Endothelial cell of umbilical vein (primary cell): Measurements from ENCODE around the gene POLR1H. TPM values are rescaled to one million over a fixed set of nuclear protein-coding genes. Genes with fewer than 3 reads are reported as not detected.

ENCODE experiments used
- BruUV-seq: library from RNA; stranded (reverse); fragments of 400-500 nt; replicated peaks from 2 replicates; lab custom pipeline; 2021; lab: Mats Ljungman, UMichigan
- CTCF ChIA-PET: fragments of 300-600, 350-600 bp; sonication (Branson Sonifier 250); formaldehyde crosslinking; loops from one replicate; lab custom pipeline; 2021; ENCODE audit warnings: antibody characterized with exemption, inconsistent platforms; lab: Charles Lee
- POLR2A ChIA-PET: fragments of 300-600, 350-600 bp; sonication (Branson Sonifier 250); formaldehyde crosslinking; loops from one replicate; lab custom pipeline; 2021; ENCODE audit warnings: antibody characterized with exemption, inconsistent platforms; lab: Charles Lee
- DNase-seq: peaks from one replicate; pipeline ENCODE4 v3.0.0-alpha.2; 2011; ENCODE audit warnings: low read depth, low spot score
- FAIRE-seq: peaks from 2 replicates; lab custom pipeline; 2011; peaks lifted over from hg19 to GRCh38; lab: Jason Lieb, UNC
- H2AFZ ChIP-seq: 2 replicates; pipeline ENCODE4 v1.6.0; 2012; ENCODE audit warnings: low read depth, low read length, control low read depth, inconsistent platforms
- H3K27ac ChIP-seq: 2 replicates; pipeline ENCODE4 v1.5.1; 2011; ENCODE audit warnings: low read depth, mild to moderate bottlenecking, control low read depth, low read length, moderate library complexity; ENCODE audit not compliant: insufficient read depth
- H3K27me3 ChIP-seq, 2 experiments: 2 replicates each; pipeline versions ENCODE4 v1.6.0 to v1.6.1; 2011; ENCODE audit warnings: low read length in 2 of 2, mixed read lengths in 1 of 2; ENCODE audit not compliant: control insufficient read depth in 2 of 2, insufficient read depth in 2 of 2
- H3K36me3 ChIP-seq, 2 experiments: 2 replicates in 1 of 2; 3 replicates in 1 of 2; pipeline ENCODE4 v1.5.1; 2011; ENCODE audit warnings: low read length in 2 of 2, mild to moderate bottlenecking in 1 of 2, moderate library complexity in 1 of 2; ENCODE audit not compliant: control insufficient read depth in 2 of 2, insufficient read depth in 2 of 2; ENCODE audit errors: extremely low read depth in 1 of 2
- H3K4me1 ChIP-seq: 3 replicates; pipeline ENCODE4 v1.5.1; 2011; ENCODE audit warnings: mild to moderate bottlenecking, low read length; ENCODE audit not compliant: control insufficient read depth, insufficient read depth; ENCODE audit errors: extremely low read depth
- H3K4me2 ChIP-seq: 2 replicates; pipeline ENCODE4 v1.6.1; 2011; ENCODE audit warnings: low read length, control low read depth, mixed read lengths; ENCODE audit not compliant: insufficient read depth
- H3K4me3 ChIP-seq, 3 experiments: fragments of 200-600 bp in 1 of 3; sonication (generic), shearing (Covaris generic) in 1 of 3; replicated peaks in 1 of 3; 2 replicates each; pipeline ENCODE4 v1.5.1; 2011 to 2016; ENCODE audit warnings: control low read depth in 3 of 3, low read length in 3 of 3, mild to moderate bottlenecking in 2 of 3, inconsistent platforms in 1 of 3, low read depth in 1 of 3, moderate library complexity in 1 of 3; ENCODE audit not compliant: insufficient read depth in 1 of 3
- H3K79me2 ChIP-seq: 2 replicates; pipeline ENCODE4 v1.6.0; 2012; ENCODE audit warnings: low read length, inconsistent platforms; ENCODE audit not compliant: control insufficient read depth, insufficient read depth
- H3K9ac ChIP-seq: replicated peaks from 2 replicates; pipeline ENCODE3; 2011; ENCODE audit warnings: low read length, control low read depth; ENCODE audit not compliant: insufficient read depth; ENCODE audit errors: extremely low read depth
- H3K9me1 ChIP-seq: replicated peaks from 3 replicates; pipeline ENCODE4 v1.6.0; 2011; ENCODE audit warnings: mild to moderate bottlenecking, low read length; ENCODE audit not compliant: control insufficient read depth, insufficient read depth; ENCODE audit errors: extremely low read depth
- H3K9me3 ChIP-seq: replicated peaks from 2 replicates; pipeline ENCODE4 v1.5.1; 2012; ENCODE audit warnings: low read length, inconsistent platforms; ENCODE audit not compliant: control insufficient read depth, insufficient read depth
- H4K20me1 ChIP-seq: replicated peaks from 2 replicates; pipeline ENCODE3; 2011; ENCODE audit warnings: mild to moderate bottlenecking, low read length; ENCODE audit not compliant: control insufficient read depth, insufficient read depth; ENCODE audit errors: extremely low read depth
- EZH2 ChIP-seq: IDR thresholded peaks from 2 replicates; pipeline ENCODE4 v1.6.1; 2012; ENCODE audit warnings: borderline replicate concordance, low read depth, mild to moderate bottlenecking, moderate library complexity, low read length, inconsistent platforms; ENCODE audit not compliant: severe bottlenecking
- FOS ChIP-seq: IDR thresholded peaks from 2 replicates; pipeline ENCODE4 v1.6.1; 2011; ENCODE audit warnings: mild to moderate bottlenecking, low read length, moderate library complexity, borderline replicate concordance; ENCODE audit not compliant: insufficient read depth
- GATA2 ChIP-seq: IDR thresholded peaks from 2 replicates; pipeline ENCODE4 v1.7.0; 2011; ENCODE audit warnings: low read depth, mild to moderate bottlenecking, moderate library complexity, mixed read lengths, low read length; ENCODE audit not compliant: insufficient read length, insufficient read depth
- JUN ChIP-seq: IDR thresholded peaks from 2 replicates; pipeline ENCODE4 v1.6.1; 2011; ENCODE audit warnings: borderline replicate concordance, low read depth; ENCODE audit not compliant: insufficient read length, insufficient read depth
- MYC ChIP-seq: IDR thresholded peaks from one replicate; pipeline ENCODE4 v1.6.1; 2011; ENCODE audit warnings: mild to moderate bottlenecking, low read depth, low read length
- POLR2A ChIP-seq: IDR thresholded peaks from 2 replicates; pipeline ENCODE4 v1.6.1; 2012; ENCODE audit warnings: low read depth, mild to moderate bottlenecking, control low read depth, low read length
- POLR2AphosphoS5 ChIP-seq: IDR thresholded peaks from 2 replicates; pipeline ENCODE4 v1.6.1; 2012; ENCODE audit warnings: low read depth, mild to moderate bottlenecking, control low read depth, low read length, moderate library complexity; ENCODE audit not compliant: insufficient read depth
- dilution Hi-C: fragments of 300-500 bp; cut with MboI; formaldehyde crosslinking; loops from one replicate; pipeline ENCODE4 v1.15.0; 2019; ENCODE audit warnings: low sequenced_read_pairs; ENCODE audit not compliant: extremely low pct_ligation_motif_present
- intact Hi-C: fragments of 100-400 bp; cut with micrococcal nuclease; formaldehyde crosslinking; loops from one replicate; pipeline ENCODE4 v1.10.0; 2022
- polyA plus RNA-seq, 4 experiments: library from polyadenylated mRNA; depleted of rRNA in 3 of 4; stranded (reverse) in 3 of 4; unstranded in 1 of 4; fragments of >200 nt; gene quantifications; 2 replicates each; pipeline versions ENCODE4 v1.2.1 to v1.2.3, GENCODE V29; 2011 to 2012; ENCODE audit warnings: missing spikeins in 1 of 4
- total RNA-seq: library from RNA; stranded (reverse); gene quantifications from 2 replicates; pipeline ENCODE4 v1.2.3, GENCODE V29; 2021
- TF ChIP-seq, protein P1 (sequence below), 2 donors: IDR thresholded peaks; 1 replicate in 1 of 2; 2 replicates in 1 of 2; pipeline ENCODE4 v1.5.1; 2011; ENCODE audit warnings: low read length in 2 of 2, mild to moderate bottlenecking in 2 of 2, moderate library complexity in 2 of 2, control low read depth in 1 of 2, inconsistent platforms in 1 of 2, low read depth in 1 of 2; ENCODE audit not compliant: insufficient read depth in 1 of 2; ENCODE audit errors: extremely low read depth in 1 of 2
- TF ChIP-seq, protein P2 (sequence below): IDR thresholded peaks from 2 replicates; pipeline ENCODE4 v1.6.1; 2011; ENCODE audit not compliant: insufficient read depth, insufficient read length

Gene POLR1H
- total and polyA plus RNA-seq, 2 donors (not counting 3 experiments of a cell fraction or from before 2014, with no cell fraction given): 32.5 to 65.3 TPM

DNA sequence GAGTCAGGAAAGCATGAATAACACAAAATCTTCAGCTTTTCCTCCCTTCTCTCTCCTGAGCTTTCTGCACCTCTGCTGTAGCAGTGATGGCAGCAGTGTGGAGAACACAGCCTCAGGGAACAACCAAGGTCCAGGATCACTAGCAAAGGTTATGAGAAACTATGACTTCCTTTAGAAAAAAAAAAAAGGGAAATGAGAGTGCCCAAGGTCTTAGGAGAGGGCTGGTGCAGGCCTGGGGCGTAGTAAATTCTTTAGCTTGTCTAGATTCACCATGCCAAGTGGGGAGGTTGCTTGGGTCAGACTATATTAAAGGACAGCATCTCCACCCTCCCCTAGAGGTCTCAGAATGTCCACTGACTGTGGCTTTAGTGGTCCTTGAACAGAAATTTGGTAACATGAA is 40.4 kb upstream of the POLR1H start:
- Histone ChIP-seq H2AFZ (no peak overlapping the region), H3K79me2 (no peaks in the 10 kb centered on the region), H3K36me3 (no peaks in the 10 kb centered on the region), H3K4me1 (no peaks in the 10 kb centered on the region), H3K27me3 (no peaks in the 10 kb centered on the region), H3K4me3 (no peak overlapping the region), H3K9me3 (no peaks in the 10 kb centered on the region), H3K9ac (no peak overlapping the region), H3K4me2 (no peak overlapping the region), H3K27ac (no peak overlapping the region), H4K20me1 (no peaks in the 10 kb centered on the region), H3K9me1 (no peaks in the 10 kb centered on the region)
- BruUV-seq: no TSS peak
- CTCF ChIA-PET: interaction anchor here (1.6 kb wide), 1 partner anchor 111 kb away, joined by 3 read pairs; no protein-coding TSS in a partner anchor
- TF ChIP-seq FOS (no peak), MYC (no peak), EZH2 (no peak), POLR2A (no peak), JUN (no peak)
- intact Hi-C loops: loop anchor here (10.0 kb wide), 1 partner anchor 154 kb away; no protein-coding TSS in a partner anchor
- dilution Hi-C loops: no loop called here
- POLR2A ChIA-PET: no interaction called here
- no peak for FAIRE-seq
- no peak for DNase-seq

DNA sequence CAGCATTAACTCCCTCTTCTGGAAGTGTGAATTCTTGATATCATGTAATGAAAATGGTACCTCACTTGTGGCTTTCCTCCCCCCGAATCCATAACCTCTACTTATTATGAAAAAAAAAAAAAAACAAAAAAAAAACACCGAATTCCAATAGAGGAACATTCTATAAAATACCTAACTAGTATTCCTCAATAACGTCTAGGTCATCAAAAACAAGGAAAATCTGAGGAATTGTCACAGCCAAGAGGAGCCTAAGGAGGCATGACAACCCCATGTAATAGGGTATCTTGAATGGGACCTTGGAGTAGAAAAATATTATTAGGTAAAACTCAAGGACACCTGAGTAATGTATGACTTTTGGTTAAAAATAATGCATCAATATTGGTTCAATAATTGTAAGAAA is 38.9 kb upstream of the POLR1H start:
- POLR2A ChIA-PET: no interaction called here
- Histone ChIP-seq H3K9me1 (no peaks in the 10 kb centered on the region), H4K20me1 (no peaks in the 10 kb centered on the region), H3K27ac (no peak overlapping the region), H3K79me2 (no peaks in the 10 kb centered on the region), H2AFZ (no peak overlapping the region), H3K9me3 (no peaks in the 10 kb centered on the region), H3K4me1 (no peaks in the 10 kb centered on the region), H3K36me3 (no peaks in the 10 kb centered on the region), H3K4me3 (no peak overlapping the region), H3K4me2 (no peak overlapping the region), H3K27me3 (no peaks in the 10 kb centered on the region), H3K9ac (no peak overlapping the region)
- CTCF ChIA-PET: no interaction called here
- dilution Hi-C loops (no loop called here), intact Hi-C loops (loop anchor here (10.0 kb wide), 1 partner anchor 153 kb away; no protein-coding TSS in a partner anchor)
- TF ChIP-seq MYC: no peak
- TF ChIP-seq, protein P1, sequence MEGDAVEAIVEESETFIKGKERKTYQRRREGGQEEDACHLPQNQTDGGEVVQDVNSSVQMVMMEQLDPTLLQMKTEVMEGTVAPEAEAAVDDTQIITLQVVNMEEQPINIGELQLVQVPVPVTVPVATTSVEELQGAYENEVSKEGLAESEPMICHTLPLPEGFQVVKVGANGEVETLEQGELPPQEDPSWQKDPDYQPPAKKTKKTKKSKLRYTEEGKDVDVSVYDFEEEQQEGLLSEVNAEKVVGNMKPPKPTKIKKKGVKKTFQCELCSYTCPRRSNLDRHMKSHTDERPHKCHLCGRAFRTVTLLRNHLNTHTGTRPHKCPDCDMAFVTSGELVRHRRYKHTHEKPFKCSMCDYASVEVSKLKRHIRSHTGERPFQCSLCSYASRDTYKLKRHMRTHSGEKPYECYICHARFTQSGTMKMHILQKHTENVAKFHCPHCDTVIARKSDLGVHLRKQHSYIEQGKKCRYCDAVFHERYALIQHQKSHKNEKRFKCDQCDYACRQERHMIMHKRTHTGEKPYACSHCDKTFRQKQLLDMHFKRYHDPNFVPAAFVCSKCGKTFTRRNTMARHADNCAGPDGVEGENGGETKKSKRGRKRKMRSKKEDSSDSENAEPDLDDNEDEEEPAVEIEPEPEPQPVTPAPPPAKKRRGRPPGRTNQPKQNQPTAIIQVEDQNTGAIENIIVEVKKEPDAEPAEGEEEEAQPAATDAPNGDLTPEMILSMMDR (IDR thresholded peaks at IDR 0.05; ENCODE audit: extremely low read depth in 1 of 2, insufficient read depth in 1 of 2, low read depth in 1 of 2, low read length in 2 of 2): no peak
- no peak for TF ChIP-seq EZH2
- TF ChIP-seq JUN: no peak
- TF ChIP-seq, protein P2, sequence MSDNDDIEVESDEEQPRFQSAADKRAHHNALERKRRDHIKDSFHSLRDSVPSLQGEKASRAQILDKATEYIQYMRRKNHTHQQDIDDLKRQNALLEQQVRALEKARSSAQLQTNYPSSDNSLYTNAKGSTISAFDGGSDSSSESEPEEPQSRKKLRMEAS: no peak
- no peak for TF ChIP-seq GATA2
- TF ChIP-seq FOS: no peak
- no peak for TF ChIP-seq POLR2AphosphoS5
- TF ChIP-seq POLR2A: no peak
- BruUV-seq: no TSS peak
- FAIRE-seq (no peak), DNase-seq (no peak)
